Naive thymus-derived CD4-positive, alpha-beta T cell (primary cell): ENCODE data around the gene PIP4K2A. TPM values are rescaled to one million over a fixed set of nuclear protein-coding genes. Genes with fewer than 3 reads are reported as not detected.
A peak's percentile ranks its signal among the peaks of the same experiment; 100 is the strongest.

ENCODE experiments used
- ATAC-seq: fragments of 150-1000 bp; cut with Tn5 transposase; 2 replicates; pipeline ENCODE4 v1.10.0; 2021; ENCODE audit warnings: mild to moderate bottlenecking, moderate library complexity
- CTCF ChIA-PET: fragments of 350-600 bp; sonication (Branson Sonifier 250); formaldehyde crosslinking; loops from one replicate; lab custom pipeline; 2021; ENCODE audit warnings: antibody characterized with exemption; lab: Charles Lee
- POLR2A ChIA-PET: fragments of 350-600 bp; sonication (Branson Sonifier 250); formaldehyde crosslinking; loops from one replicate; lab custom pipeline; 2021; ENCODE audit warnings: antibody characterized with exemption, inconsistent platforms; lab: Charles Lee
- DNase-seq, 9 donors: peaks; one replicate each; pipeline versions ENCODE4 v3.0.0 to v3.0.0-alpha.2; 2020 to 2022; ENCODE audit warnings: mixed read lengths in 1 of 9
- H3K27ac ChIP-seq: one replicate; pipeline ENCODE4 v1.7.0; 2013; ENCODE audit warnings: mild to moderate bottlenecking, low read depth, low read length, moderate library complexity
- H3K27me3 ChIP-seq, 2 donors: one replicate each; pipeline ENCODE4 v1.7.0; 2013; ENCODE audit warnings: low read length in 2 of 2, mild to moderate bottlenecking in 2 of 2, moderate library complexity in 2 of 2; ENCODE audit not compliant: control insufficient read depth in 2 of 2, insufficient read depth in 2 of 2
- H3K36me3 ChIP-seq, 3 experiments: 1 replicate in 2 of 3; 2 replicates in 1 of 3; pipeline ENCODE4 v1.7.0; 2013; ENCODE audit warnings: low read length in 3 of 3, mild to moderate bottlenecking in 3 of 3, moderate library complexity in 1 of 3; ENCODE audit not compliant: insufficient read depth in 3 of 3, control insufficient read depth in 2 of 3
- H3K4me1 ChIP-seq, 2 donors: one replicate each; pipeline ENCODE4 v1.7.0; 2013; ENCODE audit warnings: low read length in 2 of 2, mild to moderate bottlenecking in 2 of 2, moderate library complexity in 1 of 2; ENCODE audit not compliant: control insufficient read depth in 2 of 2, insufficient read depth in 2 of 2
- H3K4me3 ChIP-seq: 2 replicates; pipeline ENCODE4 v1.7.0; 2013; ENCODE audit warnings: mild to moderate bottlenecking, low read length
- H3K9me3 ChIP-seq, 3 experiments: 1 replicate in 2 of 3; 2 replicates in 1 of 3; pipeline ENCODE4 v1.7.0; 2013; ENCODE audit warnings: low read length in 3 of 3; ENCODE audit not compliant: control insufficient read depth in 2 of 3
- H3K27ac Mint-ChIP-seq, 9 donors: one replicate each; pipeline ENCODE4 v1.8.0; 2020 to 2022; ENCODE audit warnings: mixed read lengths in 9 of 9, mild to moderate bottlenecking in 8 of 9, moderate library complexity in 5 of 9, inconsistent platforms in 2 of 9
- H3K27me3 Mint-ChIP-seq, 5 donors: one replicate each; pipeline ENCODE4 v1.8.0; 2021 to 2022; ENCODE audit warnings: mixed read lengths in 5 of 5, mild to moderate bottlenecking in 1 of 5
- H3K36me3 Mint-ChIP-seq, 5 donors: one replicate each; pipeline ENCODE4 v1.8.0; 2020 to 2022; ENCODE audit warnings: mixed read lengths in 5 of 5, mild to moderate bottlenecking in 3 of 5, inconsistent platforms in 1 of 5
- H3K4me1 Mint-ChIP-seq, 7 donors: one replicate each; pipeline ENCODE4 v1.8.0; 2020 to 2022; ENCODE audit warnings: mixed read lengths in 7 of 7, mild to moderate bottlenecking in 3 of 7, inconsistent platforms in 1 of 7
- H3K4me3 Mint-ChIP-seq, 10 donors: one replicate each; pipeline ENCODE4 v1.8.0; 2020 to 2022; ENCODE audit warnings: mild to moderate bottlenecking in 10 of 10, mixed read lengths in 10 of 10, moderate library complexity in 6 of 10, inconsistent platforms in 2 of 10
- H3K9me3 Mint-ChIP-seq, 11 donors: one replicate each; pipeline ENCODE4 v1.8.0; 2020 to 2022; ENCODE audit warnings: mixed read lengths in 11 of 11, mild to moderate bottlenecking in 4 of 11, inconsistent platforms in 1 of 11, moderate library complexity in 1 of 11
- intact Hi-C, 2 donors: fragments of 100-400 bp; cut with micrococcal nuclease; formaldehyde crosslinking; loops; one replicate each; pipeline ENCODE4 v1.15.1; 2023
- polyA plus RNA-seq, 2 donors: library from polyadenylated mRNA; unstranded; fragments of 300-500 nt; fragmentation: Illumina TruSeq; gene quantifications; one replicate each; pipeline ENCODE4 v1.2.3, GENCODE V29; 2021
- total RNA-seq, 6 experiments: library from RNA in 5 of 6; stranded (reverse) in 5 of 6; gene quantifications; 1 replicate in 5 of 6; 2 replicates in 1 of 6; pipeline ENCODE4 v1.2.3 and lab custom pipeline; 2021 to 2026

PIP4K2A gene
- total and polyA plus RNA-seq, 7 experiments from 2014 or later: 40.9 to 152 (median 134) TPM

- CTCF ChIA-PET: interaction anchor here (0.5 to 1.7 kb wide), 7 partner anchors 14 to 169 kb away, joined by 3 to 7 read pairs (median 4); no protein-coding TSS in a partner anchor
- DNase-seq: no peak
Observed at GRCh38 chr10:22683140-22683389, 31.3 kb downstream of the PIP4K2A start.

GRCh38 chr10:22682237-22683139 is 31.9 kb downstream of the PIP4K2A start:
- H3K36me3 ChIP-seq: no peaks in the 10 kb centered on the region
- H3K27ac ChIP-seq: peak overlapping the region; percentile 73
- H3K9me3 ChIP-seq: no peaks in the 10 kb centered on the region
- intact Hi-C loops: loop anchor here (1.0 to 10.0 kb wide), 10 partner anchors 8 to 430 kb away; partner anchors contain the start of genes PIP4K2A (in 2 of the 2) and MSRB2 (in 1 of the 2)
- peaks cover 64 to 99% (median 91%) of the 10 kb centered on the region in 7 donors for H3K4me1 Mint-ChIP-seq
- H3K4me3 ChIP-seq: peak overlapping the region; percentile 36
- ATAC-seq (peak; percentile 79), DNase-seq (peak in 8 of 9 donors; percentile 43 to 81 (median 75))
- H3K9me3 Mint-ChIP-seq: no peaks in the 10 kb centered on the region
- H3K27me3 ChIP-seq: no peaks in the 10 kb centered on the region
- ChIA-PET CTCF (interaction anchor here (0.5 to 1.8 kb wide), 7 partner anchors 14 to 116 kb away, joined by 3 to 5 read pairs (median 4); no protein-coding TSS in a partner anchor), POLR2A (interaction anchor here (0.6 to 11.4 kb wide), 21 partner anchors 9 to 685 kb away, joined by 3 to 145 read pairs (median 6); partner anchors contain the start of gene PIP4K2A)
- peaks cover 86 to 94% of the 10 kb centered on the region in 2 donors for H3K4me1 ChIP-seq
- peaks cover 0 to 7% (median 0%) of the 10 kb centered on the region in 5 donors for H3K36me3 Mint-ChIP-seq
- peak overlapping the region; percentile 67 to 94 (median 80) for H3K4me3 Mint-ChIP-seq
- peak overlapping the region; percentile 90 to 100 (median 95) for H3K27ac Mint-ChIP-seq
- no peaks in the 10 kb centered on the region for H3K27me3 Mint-ChIP-seq

More at GRCh38 chr10:22683140-22683389, 31.3 kb downstream of the PIP4K2A start:
- Mint-ChIP-seq H3K36me3 (peaks cover 0 to 7% (median 0%) of the 10 kb centered on the region in 5 donors), H3K27me3 (no peaks in the 10 kb centered on the region), H3K4me1 (peaks cover 65 to 99% (median 91%) of the 10 kb centered on the region in 7 donors), H3K27ac (peak overlapping the region; percentile 90 to 100 (median 95)), H3K9me3 (no peaks in the 10 kb centered on the region), H3K4me3 (peak overlapping the region; percentile 67 to 94 (median 79))
- Histone ChIP-seq H3K36me3 (no peaks in the 10 kb centered on the region), H3K4me3 (peak overlapping the region; percentile 36), H3K27me3 (no peaks in the 10 kb centered on the region), H3K27ac (peak overlapping the region; percentile 73), H3K9me3 (no peaks in the 10 kb centered on the region), H3K4me1 (peaks cover 86 to 94% of the 10 kb centered on the region in 2 donors)
- ATAC-seq: peak; percentile 17
- POLR2A ChIA-PET: interaction anchor here (0.6 to 11.4 kb wide), 12 partner anchors 10 to 53 kb away, joined by 3 to 145 read pairs (median 6); partner anchors contain the start of gene PIP4K2A
- intact Hi-C loops: loop anchor here in 1 of 2 donors (5.0 to 10.0 kb wide), 2 partner anchors 412 to 431 kb away; partner anchors contain the start of gene MSRB2

- Mint-ChIP-seq H3K4me1 (peaks cover 66 to 99% (median 91%) of the 10 kb centered on the region in 7 donors), H3K4me3 (peak overlapping the region; percentile 67 to 94 (median 80)), H3K9me3 (no peaks in the 10 kb centered on the region), H3K27me3 (no peaks in the 10 kb centered on the region), H3K36me3 (peaks cover 0 to 7% (median 0%) of the 10 kb centered on the region in 5 donors), H3K27ac (peak overlapping the region; percentile 90 to 100 (median 95))
- ChIA-PET CTCF (interaction anchor here (0.7 to 1.8 kb wide), 4 partner anchors 28 to 199 kb away, joined by 3 to 4 read pairs (median 4); no protein-coding TSS in a partner anchor), POLR2A (interaction anchor here (0.5 to 11.4 kb wide), 21 partner anchors 8 to 686 kb away, joined by 3 to 145 read pairs (median 6); no protein-coding TSS in a partner anchor)
- Histone ChIP-seq H3K9me3 (no peaks in the 10 kb centered on the region), H3K36me3 (no peaks in the 10 kb centered on the region), H3K4me1 (peaks cover 87 to 96% of the 10 kb centered on the region in 2 donors), H3K4me3 (peak overlapping the region; percentile 36), H3K27me3 (no peaks in the 10 kb centered on the region), H3K27ac (peak overlapping the region; percentile 73)
- intact Hi-C loops: loop anchor here (1.0 to 10.0 kb wide), 11 partner anchors 9 to 429 kb away; partner anchors contain the start of genes PIP4K2A (in 2 of the 2) and MSRB2 (in 1 of the 2)
- ATAC-seq (peak; percentile 67), DNase-seq (peak in 3 of 9 donors; percentile 24 to 70 (median 39))
Observed at GRCh38 chr10:22681783-22682183, 32.6 kb downstream of the PIP4K2A start.

- Mint-ChIP-seq H3K9me3 (no peaks in the 10 kb centered on the region), H3K4me3 (peak overlapping the region; percentile 2 to 94 (median 35)), H3K36me3 (peaks cover 0 to 7% (median 0%) of the 10 kb centered on the region in 5 donors), H3K4me1 (peaks cover 68 to 100% (median 94%) of the 10 kb centered on the region in 7 donors), H3K27me3 (no peaks in the 10 kb centered on the region), H3K27ac (peak overlapping the region; percentile 82 to 99 (median 90))
- H3K9me3 ChIP-seq: no peaks in the 10 kb centered on the region
- no peaks in the 10 kb centered on the region for H3K27me3 ChIP-seq
- ATAC-seq (no peak), DNase-seq (no peak)
- ChIA-PET POLR2A (interaction anchor here (0.5 to 11.4 kb wide), 16 partner anchors 9 to 686 kb away, joined by 3 to 145 read pairs (median 5); no protein-coding TSS in a partner anchor), CTCF (interaction anchor here (0.7 to 1.8 kb wide), 2 partner anchors 31 to 199 kb away, joined by 3 to 4 read pairs; no protein-coding TSS in a partner anchor)
- intact Hi-C loops: loop anchor here (1.0 to 10.0 kb wide), 3 partner anchors 70 to 429 kb away; partner anchors contain the start of gene MSRB2 (in 1 of the 2)
- peak overlapping the region; percentile 73 for H3K27ac ChIP-seq
- peak overlapping the region; percentile 12 for H3K4me3 ChIP-seq
- no peaks in the 10 kb centered on the region for H3K36me3 ChIP-seq
- H3K4me1 ChIP-seq: peaks cover 88 to 96% of the 10 kb centered on the region in 2 donors
Observed at GRCh38 chr10:22681301-22681700, 33.1 kb downstream of the PIP4K2A start.

- ATAC-seq: no peak
- CTCF ChIA-PET: no interaction called here
- POLR2A ChIA-PET: interaction anchor here (1.4 to 11.4 kb wide), 2 partner anchors 14 to 29 kb away, joined by 8 to 145 read pairs; no protein-coding TSS in a partner anchor
- Mint-ChIP-seq H3K27ac (peak overlapping the region; percentile 44 to 95 (median 76)), H3K9me3 (no peaks in the 10 kb centered on the region), H3K4me3 (peak overlapping the region; percentile 13 to 74 (median 44)), H3K27me3 (no peaks in the 10 kb centered on the region), H3K36me3 (peaks cover 0 to 16% (median 5%) of the 10 kb centered on the region in 5 donors), H3K4me1 (peaks cover 65 to 100% (median 94%) of the 10 kb centered on the region in 7 donors)
- no peaks in the 10 kb centered on the region for H3K9me3 ChIP-seq
- intact Hi-C loops: loop anchor here in 1 of 2 donors (1.0 to 10.0 kb wide), 3 partner anchors 10 to 427 kb away; partner anchors contain the start of gene MSRB2
- peak overlapping the region; percentile 14 for H3K4me3 ChIP-seq
- peak overlapping the region; percentile 25 for H3K27ac ChIP-seq
- H3K36me3 ChIP-seq: no peaks in the 10 kb centered on the region
- peak in 7 of 9 donors; percentile 28 to 57 (median 43) for DNase-seq
- no peaks in the 10 kb centered on the region for H3K27me3 ChIP-seq
- H3K4me1 ChIP-seq: peaks cover 84 to 94% of the 10 kb centered on the region in 2 donors
Observed at GRCh38 chr10:22679608-22680007, 34.8 kb downstream of the PIP4K2A start.
